DND-41 (cell line): ENCODE results near the gene C6orf89.

Experiments used
- CTCF ChIP-seq: IDR thresholded peaks from 2 replicates; pipeline ENCODE4 v1.5.1; 2012; ENCODE audit warnings: borderline replicate concordance, low read length, moderate library complexity, mild to moderate bottlenecking; ENCODE audit not compliant: poor library complexity, severe bottlenecking; ENCODE audit errors: extremely low read depth
- EZH2 ChIP-seq: IDR thresholded peaks from 3 replicates; pipeline ENCODE4 v1.6.1; 2012; ENCODE audit warnings: borderline replicate concordance, low read depth, mild to moderate bottlenecking, moderate library complexity, low read length, inconsistent platforms; ENCODE audit not compliant: severe bottlenecking

GRCh38 chr6:36975231-36976006 is 89.7 kb downstream of the C6orf89 start:
- TF ChIP-seq EZH2 (no peak), CTCF (no peak)
